A673 (cell line): ENCODE data around the gene WFDC2.
"Not testable (repeated sequence)": the region's sequence is repeated elsewhere in the genome, so short reads cannot be mapped to it uniquely, and the experiment has no call there.

Source experiments
- CTCF ChIP-seq: fragments of 300-800, 200-600 bp; sonication (generic); conservative IDR thresholded peaks from 2 replicates; pipeline ENCODE4 v1.5.1; 2017; ENCODE audit warnings: low read depth, mild to moderate bottlenecking, antibody characterized with exemption, low read length, moderate library complexity, mixed read lengths
- EZH2 ChIP-seq: fragments of 200-600 bp; sonication (generic); IDR thresholded peaks from 2 replicates; pipeline ENCODE4 v1.6.1; 2017; ENCODE audit warnings: borderline replicate concordance, low read depth, mild to moderate bottlenecking, mixed read lengths, antibody characterized with exemption, low read length; ENCODE audit not compliant: poor library complexity, severe bottlenecking

- not testable (repeated sequence) for TF ChIP-seq CTCF, EZH2
Measured at GRCh38 chr20:45472286-45472685, 2.7 kb downstream of the WFDC2 start.
